ENCODE measurements around the gene GABPA.

GRCh38 chr21:25809013-25809412 lies 74.2 kb downstream of the GABPA start:
- no peak for TF ChIP-seq CTCF (IDR thresholded peaks at IDR 0.05)
- no peak for TF ChIP-seq POLR2A (IDR thresholded peaks at IDR 0.05)
